Activated CD4-positive, alpha-beta T cell treated with anti-CD3 and anti-CD28 coated beads for 36 hours (primary cell): Measurements from ENCODE around the gene C16orf78. TPM values are rescaled to one million over a fixed set of nuclear protein-coding genes. Genes with fewer than 3 reads are reported as not detected.
A peak's percentile ranks its signal among the peaks of the same experiment; 100 is the strongest.

ENCODE experiments used
- ATAC-seq: fragments of 200-7000 bp; cut with Tn5 transposase; one replicate; pipeline ENCODE4 v1.10.0; 2021; ENCODE audit warnings: mild to moderate bottlenecking, moderate library complexity
- CTCF ChIA-PET: fragments of 350-600 bp; sonication (Branson Sonifier 250); formaldehyde crosslinking; loops from one replicate; lab custom pipeline; 2021; ENCODE audit warnings: antibody characterized with exemption; lab: Charles Lee
- POLR2A ChIA-PET: fragments of 350-600 bp; sonication (Branson Sonifier 250); formaldehyde crosslinking; loops from one replicate; lab custom pipeline; 2021; ENCODE audit warnings: antibody characterized with exemption, inconsistent platforms; lab: Charles Lee
- DNase-seq: peaks from one replicate; pipeline ENCODE4 v3.0.0-alpha.2; 2020
- H3K27ac Mint-ChIP-seq: one replicate; pipeline ENCODE4 v1.8.0; 2021; ENCODE audit warnings: mixed read lengths
- H3K27me3 Mint-ChIP-seq: one replicate; pipeline ENCODE4 v1.8.0; 2021; ENCODE audit warnings: mixed read lengths
- H3K36me3 Mint-ChIP-seq: one replicate; pipeline ENCODE4 v1.8.0; 2021; ENCODE audit warnings: low read depth, mixed read lengths
- H3K4me1 Mint-ChIP-seq: one replicate; pipeline ENCODE4 v1.8.0; 2021; ENCODE audit warnings: mixed read lengths
- H3K4me3 Mint-ChIP-seq: one replicate; pipeline ENCODE4 v1.8.0; 2021; ENCODE audit warnings: mild to moderate bottlenecking, moderate library complexity, mixed read lengths
- H3K9me3 Mint-ChIP-seq: one replicate; pipeline ENCODE4 v1.8.0; 2021; ENCODE audit warnings: low read depth, mixed read lengths
- intact Hi-C, 2 experiments: fragments of 100-400 bp; cut with DNase I in 1 of 2; cut with micrococcal nuclease in 1 of 2; formaldehyde crosslinking; loops; one replicate each; pipeline versions ENCODE4 v1.14.2 to v1.15.1; 2022 to 2024; cut with DNase I, micrococcal nuclease
- total RNA-seq, 2 experiments: library from RNA; stranded (reverse); gene quantifications; one replicate each; pipeline ENCODE4 v1.2.3, GENCODE V29; 2021

C16orf78 gene
- total RNA-seq, 2 experiments from 2014 or later: not detected

DNA sequence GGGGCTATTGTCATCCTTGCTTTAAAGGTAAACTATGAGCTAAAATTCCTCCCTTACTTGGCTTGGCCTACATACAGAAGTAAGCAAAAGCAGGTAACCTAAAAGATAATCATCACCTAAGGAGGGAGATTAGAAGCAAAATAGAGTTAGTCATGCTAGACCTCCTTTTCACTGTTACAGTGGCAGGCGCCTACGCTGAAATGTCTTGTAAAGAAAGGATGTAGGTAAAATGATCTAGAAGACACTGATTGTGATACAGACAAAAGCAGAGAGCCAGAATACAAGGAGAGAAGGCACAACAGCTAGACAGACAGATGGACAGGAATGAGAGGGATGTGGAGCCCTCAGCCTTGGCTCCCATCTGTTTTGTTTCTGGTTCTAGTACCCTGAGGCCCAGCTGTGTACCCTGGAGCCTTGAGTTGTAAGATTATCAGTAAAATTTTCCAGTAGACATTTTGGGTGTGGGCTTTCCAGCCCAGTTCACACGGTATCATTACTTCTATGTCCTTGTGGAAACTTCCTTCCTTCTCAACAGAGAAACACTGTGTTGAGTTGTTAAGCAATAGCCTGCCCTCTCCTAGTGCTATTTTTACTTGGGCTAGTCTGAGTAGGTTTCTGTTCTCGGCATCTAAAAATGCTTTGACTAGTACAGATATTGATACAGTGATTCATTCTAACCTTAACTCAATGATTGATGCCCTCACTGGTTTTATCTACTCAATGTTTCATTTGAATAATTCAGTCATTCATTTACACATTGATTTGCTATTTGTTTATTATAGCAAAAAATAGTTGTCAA, 7.7 kb upstream of the C16orf78 start:
- intact Hi-C loops: no loop called here

DNA sequence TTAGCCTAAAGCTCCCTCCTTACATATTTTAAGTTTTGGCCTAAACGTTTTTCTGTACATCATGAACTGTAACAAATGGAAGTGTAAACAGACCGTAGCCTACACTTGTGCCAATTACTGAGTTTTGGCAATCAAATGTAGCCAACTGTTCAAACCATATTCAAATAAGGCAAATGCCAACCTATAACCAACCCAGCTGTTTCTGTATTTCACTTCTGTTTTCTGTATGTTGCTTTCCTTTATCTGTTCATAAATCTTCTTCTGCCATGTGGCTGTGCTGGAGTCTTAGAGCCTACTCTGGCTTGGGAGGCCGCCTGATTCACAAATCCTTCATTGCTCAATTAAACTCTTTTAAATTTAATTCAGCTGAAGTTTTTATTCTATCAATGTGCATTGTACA, 6.9 kb upstream of the C16orf78 start:
- POLR2A ChIA-PET: no interaction called here
- Mint-ChIP-seq H3K9me3 (no peaks in the 10 kb centered on the region), H3K4me1 (no peaks in the 10 kb centered on the region), H3K27me3 (peaks cover 7% of the 10 kb centered on the region), H3K27ac (no peak overlapping the region), H3K4me3 (no peak overlapping the region), H3K36me3 (no peaks in the 10 kb centered on the region)
- no peak for DNase-seq
- CTCF ChIA-PET: no interaction called here
- ATAC-seq: no peak
- intact Hi-C loops: no loop called here

More for the DNA sequence above, 7.7 kb upstream of the C16orf78 start:
- no peaks in the 10 kb centered on the region for H3K4me1 Mint-ChIP-seq
- H3K9me3 Mint-ChIP-seq: no peaks in the 10 kb centered on the region
- no peak overlapping the region for H3K27ac Mint-ChIP-seq
- peaks cover 7% of the 10 kb centered on the region for H3K27me3 Mint-ChIP-seq
- ATAC-seq: no peak
- ChIA-PET POLR2A (no interaction called here), CTCF (interaction anchor here (0.8 kb wide), 1 partner anchor 93 kb away, joined by 4 read pairs; no protein-coding TSS in a partner anchor)
- no peak overlapping the region for H3K4me3 Mint-ChIP-seq
- H3K36me3 Mint-ChIP-seq: no peaks in the 10 kb centered on the region
- no peak for DNase-seq

DNA sequence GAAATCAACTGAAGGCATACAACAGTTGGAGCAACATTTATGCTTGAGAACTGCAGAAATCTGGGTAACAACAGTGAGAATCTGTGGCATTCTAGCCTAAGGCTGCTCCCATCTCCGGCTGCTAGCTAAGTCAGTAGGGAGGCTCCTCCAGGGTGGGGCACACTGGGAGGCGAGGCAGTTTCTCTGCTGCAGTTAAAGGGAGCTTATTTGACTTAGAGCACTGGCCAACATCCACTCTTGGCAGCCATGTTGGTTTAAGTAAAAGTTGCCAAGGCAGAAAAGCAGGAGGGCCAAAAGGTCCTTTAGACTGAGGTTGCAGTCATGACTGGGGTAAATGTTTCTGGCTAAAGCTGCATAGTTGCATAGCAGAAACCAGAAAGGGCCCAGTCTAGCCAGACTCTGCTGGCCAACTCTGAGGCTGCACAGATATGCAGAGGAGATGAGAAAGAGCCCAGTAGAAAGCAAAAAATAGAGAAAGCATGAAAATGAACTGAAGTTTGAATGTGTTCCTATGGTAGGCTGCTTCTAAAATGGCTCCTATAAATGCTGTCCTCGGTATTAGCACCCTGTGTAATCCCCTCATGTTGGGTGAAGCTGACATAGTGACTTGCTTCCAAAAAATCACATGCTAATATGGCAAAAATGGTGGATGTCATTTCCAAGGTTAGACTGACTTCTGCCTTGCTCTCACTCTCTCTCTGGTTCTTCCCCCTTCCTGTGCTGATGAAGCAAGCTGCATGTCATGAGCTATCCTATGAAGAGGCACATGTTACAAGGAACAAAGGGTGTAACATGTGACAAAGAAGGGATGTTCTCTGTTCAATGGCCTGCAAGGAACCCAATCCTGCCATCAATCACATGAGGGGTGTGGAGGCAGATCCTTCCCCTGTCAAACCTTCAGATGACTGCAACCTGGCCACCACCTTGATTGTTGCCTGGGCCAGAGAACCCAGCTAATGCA, 3.7 kb upstream of the C16orf78 start:
- Mint-ChIP-seq H3K36me3 (no peaks in the 10 kb centered on the region), H3K9me3 (no peaks in the 10 kb centered on the region), H3K27me3 (peaks cover 5% of the 10 kb centered on the region), H3K4me1 (no peaks in the 10 kb centered on the region), H3K4me3 (no peak overlapping the region), H3K27ac (no peak overlapping the region)
- POLR2A ChIA-PET: no interaction called here
- intact Hi-C loops: no loop called here
- CTCF ChIA-PET: no interaction called here
- ATAC-seq (no peak), DNase-seq (no peak)

DNA sequence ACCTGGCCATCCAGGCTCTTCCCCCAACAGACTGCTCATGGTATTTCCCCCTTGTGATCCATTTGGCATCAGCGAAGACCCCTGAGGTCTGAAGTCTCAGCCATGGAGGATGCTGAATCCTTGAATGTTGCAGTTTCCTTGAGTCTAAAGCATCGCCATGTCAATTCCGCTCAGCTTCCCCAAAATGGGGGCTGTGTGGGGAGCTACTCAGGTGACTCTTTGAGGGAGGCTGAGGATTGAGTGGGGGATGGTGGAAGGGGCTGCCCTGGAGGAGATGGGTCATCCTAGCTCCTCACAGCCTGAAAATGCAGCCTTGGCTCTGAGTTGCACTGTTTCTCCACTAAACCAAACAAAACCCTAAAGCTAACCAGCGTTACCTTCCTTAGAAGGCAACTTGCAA, 2.6 kb downstream of the C16orf78 start:
- Mint-ChIP-seq H3K9me3 (peaks cover 2% of the 10 kb centered on the region), H3K4me3 (no peak overlapping the region), H3K27ac (no peak overlapping the region), H3K27me3 (peaks cover 7% of the 10 kb centered on the region), H3K4me1 (no peaks in the 10 kb centered on the region), H3K36me3 (no peaks in the 10 kb centered on the region)
- ATAC-seq (no peak), DNase-seq (no peak)
- intact Hi-C loops: no loop called here
- ChIA-PET POLR2A (no interaction called here), CTCF (no interaction called here)

DNA sequence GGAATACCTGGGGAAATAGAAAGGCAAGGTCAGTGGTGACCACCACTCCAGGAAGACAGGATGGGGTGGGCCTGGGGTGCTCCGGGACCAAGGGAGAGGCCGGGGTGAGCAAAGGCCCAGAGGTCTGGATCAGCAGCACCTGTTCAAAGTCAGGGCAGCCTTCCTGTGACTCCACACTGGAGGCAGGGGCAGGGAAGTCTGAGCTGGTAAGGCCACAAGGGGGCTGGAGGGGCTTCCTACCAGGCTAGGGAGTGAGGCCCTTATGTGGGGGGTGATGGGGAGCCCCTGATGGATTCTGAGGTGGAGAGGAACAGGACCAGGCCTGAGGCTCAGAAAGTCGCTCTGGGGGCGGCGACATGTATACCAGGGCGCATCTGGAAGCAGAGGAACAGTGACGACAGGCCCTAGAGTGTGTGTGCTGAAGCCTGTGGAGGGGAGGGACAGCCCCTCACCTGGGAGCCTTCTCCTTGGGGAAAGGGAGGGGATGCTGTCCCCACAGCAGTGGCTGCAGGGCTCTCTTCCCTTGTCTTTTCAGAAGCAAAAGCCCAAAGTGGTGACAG, 3.7 kb downstream of the C16orf78 start:
- DNase-seq: no peak
- Mint-ChIP-seq H3K27ac (no peak overlapping the region), H3K4me1 (no peaks in the 10 kb centered on the region), H3K4me3 (no peak overlapping the region), H3K9me3 (peaks cover 2% of the 10 kb centered on the region), H3K27me3 (peaks cover 7% of the 10 kb centered on the region), H3K36me3 (no peaks in the 10 kb centered on the region)
- ChIA-PET POLR2A (no interaction called here), CTCF (no interaction called here)
- no peak for ATAC-seq
- intact Hi-C loops: no loop called here

DNA sequence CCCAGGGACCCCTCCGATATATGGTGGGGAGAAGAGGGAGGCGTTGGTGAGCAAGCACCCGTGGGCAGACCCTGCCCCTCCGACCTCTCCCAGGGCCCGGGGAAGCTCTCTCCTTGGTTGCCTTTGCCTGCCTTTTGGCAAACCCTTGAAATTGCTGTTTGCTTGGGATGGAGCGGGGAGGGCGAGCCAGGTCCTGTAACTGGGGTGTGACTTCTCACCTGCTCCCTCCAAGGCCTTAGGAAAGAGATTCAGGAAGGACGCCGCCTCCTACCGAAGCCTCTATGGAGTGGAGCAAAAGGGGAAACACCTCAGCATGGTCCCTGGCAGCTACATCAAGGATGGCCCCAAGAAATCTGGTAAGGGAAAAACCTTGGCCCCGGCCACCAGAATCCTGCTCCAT, 4.6 kb downstream of the C16orf78 start:
- H3K27ac Mint-ChIP-seq: no peak overlapping the region
- CTCF ChIA-PET: no interaction called here
- intact Hi-C loops: no loop called here
- DNase-seq (no peak), ATAC-seq (no peak)
- H3K27me3 Mint-ChIP-seq: peaks cover 9% of the 10 kb centered on the region
- no peaks in the 10 kb centered on the region for H3K4me1 Mint-ChIP-seq
- peaks cover 3% of the 10 kb centered on the region for H3K9me3 Mint-ChIP-seq
- no peaks in the 10 kb centered on the region for H3K36me3 Mint-ChIP-seq
- no peak overlapping the region for H3K4me3 Mint-ChIP-seq
- POLR2A ChIA-PET: no interaction called here

DNA sequence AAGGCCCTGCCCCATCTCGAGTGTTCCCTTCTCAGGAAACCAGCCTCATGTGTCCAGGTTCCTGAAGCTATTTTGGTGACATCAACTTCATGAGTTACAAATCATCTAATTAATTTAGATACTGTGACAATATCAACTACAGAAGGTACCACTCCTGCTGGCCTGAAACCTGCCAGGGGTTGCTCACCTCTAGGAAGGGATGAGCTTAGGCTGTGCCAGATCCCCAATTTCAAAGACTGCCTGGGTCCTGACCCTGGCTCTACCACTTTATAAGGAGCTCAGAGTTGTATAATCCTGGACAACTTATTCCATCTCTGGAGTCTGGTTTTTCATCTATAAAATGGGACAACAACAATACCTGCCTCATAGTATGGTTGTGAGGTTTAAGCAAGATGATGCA, 5.2 kb downstream of the C16orf78 start:
- CTCF ChIA-PET: no interaction called here
- Mint-ChIP-seq H3K27ac (no peak overlapping the region), H3K36me3 (no peaks in the 10 kb centered on the region), H3K9me3 (peaks cover 7% of the 10 kb centered on the region), H3K4me1 (no peaks in the 10 kb centered on the region), H3K4me3 (no peak overlapping the region), H3K27me3 (peaks cover 9% of the 10 kb centered on the region)
- intact Hi-C loops: no loop called here
- POLR2A ChIA-PET: no interaction called here
- ATAC-seq (no peak), DNase-seq (no peak)

DNA sequence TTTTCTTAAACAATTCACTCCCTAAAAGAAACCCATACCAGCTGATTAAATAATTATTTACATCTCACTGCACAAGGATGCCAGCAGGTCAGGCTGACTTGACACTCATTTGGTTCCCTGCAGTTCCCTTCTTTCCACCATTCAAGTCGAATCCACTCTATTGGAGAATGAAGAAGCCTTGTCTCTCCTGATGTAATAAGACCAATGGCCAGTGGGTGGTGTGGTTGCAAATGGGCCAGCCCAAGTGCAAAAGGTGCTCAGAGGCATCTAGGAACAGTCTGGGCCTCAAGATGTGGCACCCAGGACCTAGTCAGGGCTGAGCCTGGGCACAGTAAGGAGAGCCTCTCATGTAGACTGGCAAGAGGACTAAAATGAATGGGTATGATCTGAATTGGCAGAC, 9.3 kb downstream of the C16orf78 start:
- DNase-seq (peak; percentile 7), ATAC-seq (no peak)
- H3K27ac Mint-ChIP-seq: no peak overlapping the region
- no peaks in the 10 kb centered on the region for H3K36me3 Mint-ChIP-seq
- POLR2A ChIA-PET: interaction anchor here (0.6 kb wide), 1 partner anchor 494 kb away, joined by 3 read pairs; no protein-coding TSS in a partner anchor
- H3K9me3 Mint-ChIP-seq: peaks cover 15% of the 10 kb centered on the region
- CTCF ChIA-PET: no interaction called here
- intact Hi-C loops: no loop called here
- H3K4me1 Mint-ChIP-seq: no peaks in the 10 kb centered on the region
- H3K4me3 Mint-ChIP-seq: no peak overlapping the region
- H3K27me3 Mint-ChIP-seq: peaks cover 6% of the 10 kb centered on the region

DNA sequence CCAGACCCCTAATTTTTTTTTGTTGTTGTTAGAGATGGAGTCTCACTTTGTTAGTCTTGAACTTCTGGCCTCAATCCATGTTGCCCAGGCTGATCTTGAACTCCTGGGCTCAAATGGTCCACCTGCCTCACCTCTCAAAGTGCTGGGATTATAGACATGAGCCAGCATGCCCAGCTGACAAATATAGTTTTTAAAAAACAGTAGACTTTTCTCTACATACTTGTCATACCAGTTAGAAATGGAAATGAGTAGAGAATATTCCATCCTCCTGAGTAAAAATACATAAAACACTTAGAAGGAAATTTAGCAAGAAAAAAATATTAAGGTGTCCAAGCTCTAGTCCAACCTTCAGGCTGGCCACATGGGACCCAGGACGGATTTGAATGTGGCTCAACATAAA, 21.4 kb downstream of the C16orf78 start:
- CTCF ChIA-PET: interaction anchor here (1.0 kb wide), 1 partner anchor 10 kb away, joined by 3 read pairs; no protein-coding TSS in a partner anchor
- H3K27ac Mint-ChIP-seq: no peak overlapping the region
- H3K4me3 Mint-ChIP-seq: no peak overlapping the region
- intact Hi-C loops: no loop called here
- ATAC-seq: no peak
- H3K4me1 Mint-ChIP-seq: no peaks in the 10 kb centered on the region
- DNase-seq: no peak
- POLR2A ChIA-PET: no interaction called here
- no peaks in the 10 kb centered on the region for H3K36me3 Mint-ChIP-seq
- no peaks in the 10 kb centered on the region for H3K9me3 Mint-ChIP-seq
- peaks cover 12% of the 10 kb centered on the region for H3K27me3 Mint-ChIP-seq

DNA sequence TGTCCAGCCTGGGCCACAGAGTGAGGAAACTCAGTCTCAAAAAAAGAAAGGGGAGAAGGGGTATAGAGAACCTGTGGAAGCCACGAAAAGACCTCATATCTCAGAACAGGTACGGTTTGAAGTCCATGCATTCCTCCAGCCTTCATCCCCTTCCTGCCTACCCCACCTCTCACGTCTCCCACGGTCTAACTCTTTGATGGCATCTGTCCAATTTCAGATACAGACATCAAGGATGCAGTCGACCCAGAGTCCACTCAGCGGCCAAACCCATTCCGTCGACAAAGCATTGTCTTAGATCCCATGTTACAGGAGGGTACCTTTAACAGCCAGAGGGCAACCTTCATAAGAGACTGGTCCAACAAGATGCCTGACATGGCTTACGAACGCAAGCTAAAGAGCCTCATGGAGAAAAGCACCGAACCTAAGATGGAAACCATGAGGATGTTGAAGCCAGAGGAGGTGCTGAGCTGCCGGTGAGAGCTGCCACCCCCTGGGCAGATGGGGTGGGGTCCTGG, 22.7 kb downstream of the C16orf78 start:
- no peaks in the 10 kb centered on the region for H3K9me3 Mint-ChIP-seq
- ATAC-seq (no peak), DNase-seq (no peak)
- peaks cover 12% of the 10 kb centered on the region for H3K27me3 Mint-ChIP-seq
- H3K4me1 Mint-ChIP-seq: no peaks in the 10 kb centered on the region
- H3K36me3 Mint-ChIP-seq: no peaks in the 10 kb centered on the region
- POLR2A ChIA-PET: no interaction called here
- CTCF ChIA-PET: no interaction called here
- no peak overlapping the region for H3K27ac Mint-ChIP-seq
- H3K4me3 Mint-ChIP-seq: no peak overlapping the region
- intact Hi-C loops: no loop called here

DNA sequence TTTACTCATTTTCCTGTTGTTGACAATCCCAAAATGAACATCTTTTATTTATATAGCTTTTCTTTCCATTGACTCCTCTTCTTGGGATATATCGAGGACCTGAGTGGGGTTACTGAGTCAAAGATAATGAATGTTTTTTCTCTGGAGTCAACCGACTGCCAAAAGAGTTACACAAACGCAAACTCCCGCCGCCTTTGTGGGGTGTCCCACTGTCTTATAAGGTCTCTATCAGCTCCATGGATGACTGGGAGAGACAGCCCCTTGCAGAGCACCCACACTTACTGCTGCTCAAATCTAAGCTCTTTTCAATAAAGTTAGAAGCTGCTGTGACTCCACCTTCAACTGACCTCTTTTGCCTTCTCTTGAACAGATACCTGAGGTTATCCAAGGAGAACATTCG, 25.2 kb downstream of the C16orf78 start:
- H3K36me3 Mint-ChIP-seq: no peaks in the 10 kb centered on the region
- peaks cover 7% of the 10 kb centered on the region for H3K9me3 Mint-ChIP-seq
- ChIA-PET CTCF (interaction anchor here (1.0 kb wide), 1 partner anchor 9 kb away, joined by 3 read pairs; no protein-coding TSS in a partner anchor), POLR2A (no interaction called here)
- ATAC-seq (no peak), DNase-seq (no peak)
- peaks cover 8% of the 10 kb centered on the region for H3K27me3 Mint-ChIP-seq
- no peaks in the 10 kb centered on the region for H3K4me1 Mint-ChIP-seq
- no peak overlapping the region for H3K27ac Mint-ChIP-seq
- H3K4me3 Mint-ChIP-seq: no peak overlapping the region
- intact Hi-C loops: no loop called here
